Loucy (cell line): ENCODE data around the gene ADARB1.

Source experiments
- H2AFZ ChIP-seq: fragments of 200-600 bp; sonication (generic); 2 replicates; pipeline ENCODE4 v1.6.0; 2016; ENCODE audit warnings: antibody characterized with exemption, mild to moderate bottlenecking, low read length, moderate library complexity
- H3F3A ChIP-seq: fragments of 200-600 bp; 2 replicates; pipeline ENCODE4 v1.6.0; 2016; ENCODE audit warnings: antibody characterized with exemption, low read depth, mild to moderate bottlenecking
- H3K27me3 ChIP-seq: fragments of 200-600 bp; sonication (generic); 2 replicates; pipeline ENCODE4 v1.6.1; 2014; ENCODE audit warnings: low read length, mild to moderate bottlenecking; ENCODE audit not compliant: insufficient read depth, poor library complexity, severe bottlenecking
- H3K36me3 ChIP-seq: fragments of 200-600 bp; sonication (generic); 2 replicates; pipeline ENCODE4 v1.6.1; 2016; ENCODE audit warnings: low read length; ENCODE audit not compliant: insufficient read depth
- H3K4me1 ChIP-seq: fragments of 200-600 bp; sonication (generic); 2 replicates; pipeline ENCODE4 v1.5.1; 2014; ENCODE audit warnings: low read length, mild to moderate bottlenecking; ENCODE audit not compliant: insufficient read depth, poor library complexity, severe bottlenecking
- H3K4me2 ChIP-seq: fragments of 200-600 bp; sonication (generic); 2 replicates; pipeline ENCODE4 v1.6.0; 2014; ENCODE audit warnings: antibody characterized with exemption, low read length, low read depth, mild to moderate bottlenecking; ENCODE audit not compliant: poor library complexity, severe bottlenecking
- H3K4me3 ChIP-seq: fragments of 200-600 bp; sonication (generic); 2 replicates; pipeline ENCODE4 v1.5.1; 2014; ENCODE audit warnings: low read length, mild to moderate bottlenecking, mixed read lengths; ENCODE audit not compliant: poor library complexity, severe bottlenecking
- H3K79me2 ChIP-seq: fragments of 200-600 bp; sonication (generic); 2 replicates; pipeline ENCODE4 v1.6.1; 2014; ENCODE audit warnings: low read length; ENCODE audit not compliant: insufficient read depth
- H3K9ac ChIP-seq: fragments of 200-600 bp; sonication (generic); 2 replicates; pipeline ENCODE4 v1.6.0; 2014; ENCODE audit warnings: mild to moderate bottlenecking, low read depth, low read length, moderate library complexity; ENCODE audit not compliant: poor library complexity, severe bottlenecking
- H3K9me2 ChIP-seq: fragments of 200-600 bp; sonication (generic); replicated peaks from 2 replicates; pipeline ENCODE4 v1.6.1; 2016; ENCODE audit warnings: low read depth, low read length, mixed read lengths
- H3K9me3 ChIP-seq: fragments of 200-600 bp; sonication (generic); 2 replicates; pipeline ENCODE4 v1.6.1; 2014; ENCODE audit warnings: mild to moderate bottlenecking, antibody characterized with exemption, low read length, low read depth; ENCODE audit not compliant: insufficient read depth
- H4K20me1 ChIP-seq: fragments of 200-600 bp; sonication (generic); 2 replicates; pipeline ENCODE4 v1.6.0; 2014; ENCODE audit warnings: antibody characterized with exemption, low read length, mild to moderate bottlenecking; ENCODE audit not compliant: insufficient read depth, poor library complexity, severe bottlenecking
- EZH2phosphoT487 ChIP-seq: fragments of 200-600 bp; IDR thresholded peaks from 2 replicates; pipeline ENCODE4 v1.6.1; 2018; ENCODE audit warnings: antibody characterized with exemption, mild to moderate bottlenecking, moderate library complexity, borderline replicate concordance
- TF ChIP-seq, protein P1 (sequence below): fragments of 200-600 bp; sonication (generic); conservative IDR thresholded peaks from 2 replicates; pipeline ENCODE4 v1.5.1; 2014; ENCODE audit warnings: mild to moderate bottlenecking, antibody characterized with exemption, low read length

The ADARB1 gene

GRCh38 chr21:45078371-45078770, 4.0 kb downstream of the ADARB1 start:
- peak overlapping the region; percentile 71 for H3K4me2 ChIP-seq
- H3K27me3 ChIP-seq, result no peaks in the 10 kb centered on the region
- peaks cover 6% of the 10 kb centered on the region for H4K20me1 ChIP-seq
- peak overlapping the region; percentile 60 for H3K4me3 ChIP-seq
- peaks cover 10% of the 10 kb centered on the region; the same call in 1 of the 2 replicates for H3F3A ChIP-seq
- H3K4me1 ChIP-seq, result peaks cover 72% of the 10 kb centered on the region
- no peaks in the 10 kb centered on the region for H3K9me3 ChIP-seq
- H3K36me3 ChIP-seq, result no peaks in the 10 kb centered on the region
- H3K9me2 ChIP-seq, result no peaks in the 10 kb centered on the region
- TF ChIP-seq, protein P1, sequence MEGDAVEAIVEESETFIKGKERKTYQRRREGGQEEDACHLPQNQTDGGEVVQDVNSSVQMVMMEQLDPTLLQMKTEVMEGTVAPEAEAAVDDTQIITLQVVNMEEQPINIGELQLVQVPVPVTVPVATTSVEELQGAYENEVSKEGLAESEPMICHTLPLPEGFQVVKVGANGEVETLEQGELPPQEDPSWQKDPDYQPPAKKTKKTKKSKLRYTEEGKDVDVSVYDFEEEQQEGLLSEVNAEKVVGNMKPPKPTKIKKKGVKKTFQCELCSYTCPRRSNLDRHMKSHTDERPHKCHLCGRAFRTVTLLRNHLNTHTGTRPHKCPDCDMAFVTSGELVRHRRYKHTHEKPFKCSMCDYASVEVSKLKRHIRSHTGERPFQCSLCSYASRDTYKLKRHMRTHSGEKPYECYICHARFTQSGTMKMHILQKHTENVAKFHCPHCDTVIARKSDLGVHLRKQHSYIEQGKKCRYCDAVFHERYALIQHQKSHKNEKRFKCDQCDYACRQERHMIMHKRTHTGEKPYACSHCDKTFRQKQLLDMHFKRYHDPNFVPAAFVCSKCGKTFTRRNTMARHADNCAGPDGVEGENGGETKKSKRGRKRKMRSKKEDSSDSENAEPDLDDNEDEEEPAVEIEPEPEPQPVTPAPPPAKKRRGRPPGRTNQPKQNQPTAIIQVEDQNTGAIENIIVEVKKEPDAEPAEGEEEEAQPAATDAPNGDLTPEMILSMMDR, result no peak
- no peak for TF ChIP-seq EZH2phosphoT487
- peaks cover 62% of the 10 kb centered on the region for H3K79me2 ChIP-seq
- H2AFZ ChIP-seq, result no peak overlapping the region
- peak overlapping the region; percentile 30 for H3K9ac ChIP-seq

DNA sequence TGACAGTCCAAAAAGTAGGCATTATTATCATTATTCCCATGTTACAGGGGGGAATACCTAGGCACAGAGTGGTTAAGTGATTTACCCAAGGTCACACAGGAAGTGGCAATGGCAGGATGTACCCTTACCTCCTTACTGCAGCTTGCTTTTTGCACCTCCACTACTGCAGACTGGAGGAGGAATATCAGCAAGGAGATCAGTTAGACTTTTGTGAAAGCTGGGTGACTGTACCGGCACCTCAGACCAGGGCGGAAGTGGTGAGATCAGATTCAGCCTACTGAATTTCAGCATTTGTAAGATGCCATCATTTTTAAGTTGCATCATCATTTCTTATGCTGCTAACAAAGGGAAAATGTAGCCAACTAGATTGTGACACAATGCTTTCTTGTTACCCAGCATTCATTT, 4.5 kb downstream of the ADARB1 start:
- Histone ChIP-seq H3K4me3 (peak overlapping the region; percentile 60), H3K36me3 (no peaks in the 10 kb centered on the region), H3K4me2 (peak overlapping the region; percentile 71), H3F3A (peaks cover 10% of the 10 kb centered on the region; the same call in 1 of the 2 replicates), H4K20me1 (peaks cover 6% of the 10 kb centered on the region), H3K9ac (peak overlapping the region; percentile 56), H3K4me1 (peaks cover 77% of the 10 kb centered on the region), H3K79me2 (peaks cover 67% of the 10 kb centered on the region), H3K9me3 (no peaks in the 10 kb centered on the region), H2AFZ (no peak overlapping the region), H3K27me3 (no peaks in the 10 kb centered on the region), H3K9me2 (no peaks in the 10 kb centered on the region)
- no peak for TF ChIP-seq EZH2phosphoT487
- TF ChIP-seq, protein P1, result no peak

- Histone ChIP-seq H3K79me2 (peaks cover 72% of the 10 kb centered on the region), H3K4me3 (peak overlapping the region; percentile 60), H3K4me1 (peaks cover 82% of the 10 kb centered on the region), H3F3A (peaks cover 10% of the 10 kb centered on the region; the same call in 1 of the 2 replicates), H3K9me3 (no peaks in the 10 kb centered on the region), H3K9ac (peak overlapping the region; percentile 56), H3K36me3 (no peaks in the 10 kb centered on the region), H4K20me1 (peaks cover 6% of the 10 kb centered on the region), H2AFZ (no peak overlapping the region), H3K4me2 (peak overlapping the region; percentile 71), H3K9me2 (no peaks in the 10 kb centered on the region), H3K27me3 (no peaks in the 10 kb centered on the region)
- no peak for TF ChIP-seq EZH2phosphoT487
- TF ChIP-seq, protein P1, result 0 out of 2 replicates have a peak, but pooled peaks have one; percentile 20
Measured at GRCh38 chr21:45079351-45079750, 5.0 kb downstream of the ADARB1 start.
